Mononuclear cell (primary cell): Measurements from ENCODE around the gene PREP. TPM values are rescaled to one million over a fixed set of nuclear protein-coding genes. Genes with fewer than 3 reads are reported as not detected.
"Not testable (repeated sequence)": the region's sequence is repeated elsewhere in the genome, so short reads cannot be mapped to it uniquely, and the experiment has no call there.

Experiments used
- H3K27me3 ChIP-seq: 2 replicates; pipeline ENCODE4 v1.6.0; 2011; ENCODE audit warnings: low read length, control low read depth; ENCODE audit not compliant: insufficient read depth
- H3K4me1 ChIP-seq: 2 replicates; pipeline ENCODE4 v1.5.1; 2011; ENCODE audit warnings: mild to moderate bottlenecking, low read length, control low read depth; ENCODE audit not compliant: insufficient read depth
- H3K4me3 ChIP-seq: 2 replicates; pipeline ENCODE4 v1.5.1; 2011; ENCODE audit warnings: mild to moderate bottlenecking, low read length, moderate library complexity
- H3K9me3 ChIP-seq: 2 replicates; pipeline ENCODE4 v1.5.1; 2011; ENCODE audit warnings: low read depth, mild to moderate bottlenecking, control low read depth, low read length
- total RNA-seq: library from RNA; depleted of rRNA; stranded (reverse); fragments of >200 nt; gene quantifications from one replicate; pipeline ENCODE4 v1.2.3, GENCODE V29; 2012

PREP gene
- 13.5 TPM for total RNA-seq

GRCh38 chr6:105402939-105403935 lies at the start of gene PREP:
Gene PREP (minus strand): TSS chr6:105403082. CDS start chr6:105402891, 191 bp downstream.
- H3K9me3 ChIP-seq, result no peaks in the 10 kb centered on the region
- H3K4me3 ChIP-seq, result peak within 1 kb of the TSS; percentile 85
- peaks cover 49% of the 10 kb centered on the region for H3K4me1 ChIP-seq
- no peaks in the 10 kb centered on the region for H3K27me3 ChIP-seq

- no peaks in the 10 kb centered on the region for H3K27me3 ChIP-seq
- H3K4me3 ChIP-seq, result no peak overlapping the region
- no peaks in the 10 kb centered on the region for H3K9me3 ChIP-seq
- H3K4me1 ChIP-seq, result peaks cover 13% of the 10 kb centered on the region
Measured at GRCh38 chr6:105452376-105452775, 49.5 kb upstream of the PREP start.

- Histone ChIP-seq H3K27me3 (no peaks in the 10 kb centered on the region), H3K9me3 (no peaks in the 10 kb centered on the region), H3K4me1 (peaks cover 13% of the 10 kb centered on the region), H3K4me3 (no peak overlapping the region)
Measured at GRCh38 chr6:105449756-105450390, 47.0 kb upstream of the PREP start.

GRCh38 chr6:105445481-105445880 lies 42.6 kb upstream of the PREP start:
- H3K9me3 ChIP-seq, result no peaks in the 10 kb centered on the region
- no peak overlapping the region for H3K4me3 ChIP-seq
- no peaks in the 10 kb centered on the region for H3K27me3 ChIP-seq
- H3K4me1 ChIP-seq, result no peaks in the 10 kb centered on the region

- Histone ChIP-seq H3K4me3 (no peak overlapping the region), H3K9me3 (no peaks in the 10 kb centered on the region), H3K27me3 (no peaks in the 10 kb centered on the region), H3K4me1 (no peaks in the 10 kb centered on the region)
Measured at GRCh38 chr6:105443941-105444340, 41.1 kb upstream of the PREP start.

GRCh38 chr6:105442369-105442768 lies 39.5 kb upstream of the PREP start:
- Histone ChIP-seq H3K9me3 (no peaks in the 10 kb centered on the region), H3K27me3 (no peaks in the 10 kb centered on the region)

GRCh38 chr6:105437236-105437635 lies 34.4 kb upstream of the PREP start:
- Histone ChIP-seq H3K9me3 (no peaks in the 10 kb centered on the region), H3K27me3 (no peaks in the 10 kb centered on the region), H3K4me3 (no peak overlapping the region), H3K4me1 (no peaks in the 10 kb centered on the region)

More at GRCh38 chr6:105442369-105442768, 39.5 kb upstream of the PREP start:
- no peaks in the 10 kb centered on the region for H3K4me1 ChIP-seq
- H3K4me3 ChIP-seq, result no peak overlapping the region

GRCh38 chr6:105433723-105434122 lies 30.8 kb upstream of the PREP start:
- Histone ChIP-seq H3K4me3 (no peak overlapping the region), H3K9me3 (no peaks in the 10 kb centered on the region), H3K4me1 (no peaks in the 10 kb centered on the region), H3K27me3 (no peaks in the 10 kb centered on the region)

GRCh38 chr6:105432797-105433196 lies 29.9 kb upstream of the PREP start:
- Histone ChIP-seq H3K4me3 (no peak overlapping the region), H3K27me3 (no peaks in the 10 kb centered on the region), H3K4me1 (no peaks in the 10 kb centered on the region), H3K9me3 (no peaks in the 10 kb centered on the region)

GRCh38 chr6:105431226-105431625 lies 28.3 kb upstream of the PREP start:
- H3K4me3 ChIP-seq, result no peak overlapping the region
- H3K27me3 ChIP-seq, result no peaks in the 10 kb centered on the region
- no peaks in the 10 kb centered on the region for H3K4me1 ChIP-seq
- no peaks in the 10 kb centered on the region for H3K9me3 ChIP-seq

- H3K27me3 ChIP-seq, result no peaks in the 10 kb centered on the region
- no peaks in the 10 kb centered on the region for H3K4me1 ChIP-seq
- H3K9me3 ChIP-seq, result no peaks in the 10 kb centered on the region
- H3K4me3 ChIP-seq, result no peak overlapping the region
Measured at GRCh38 chr6:105430685-105431084, 27.8 kb upstream of the PREP start.

- H3K27me3 ChIP-seq, result no peaks in the 10 kb centered on the region
- H3K4me1 ChIP-seq, result no peaks in the 10 kb centered on the region
- no peak overlapping the region for H3K4me3 ChIP-seq
- no peaks in the 10 kb centered on the region for H3K9me3 ChIP-seq
Measured at GRCh38 chr6:105429676-105430075, 26.8 kb upstream of the PREP start.

GRCh38 chr6:105428342-105428957 lies 25.6 kb upstream of the PREP start:
- no peaks in the 10 kb centered on the region for H3K9me3 ChIP-seq
- H3K4me1 ChIP-seq, result no peaks in the 10 kb centered on the region
- no peak overlapping the region for H3K4me3 ChIP-seq
- H3K27me3 ChIP-seq, result no peaks in the 10 kb centered on the region

- Histone ChIP-seq H3K4me3 (no peak overlapping the region), H3K27me3 (no peaks in the 10 kb centered on the region), H3K9me3 (no peaks in the 10 kb centered on the region), H3K4me1 (no peaks in the 10 kb centered on the region)
Measured at GRCh38 chr6:105424175-105424783, 21.4 kb upstream of the PREP start.

GRCh38 chr6:105416971-105417370 lies 14.1 kb upstream of the PREP start:
- H3K4me1 ChIP-seq, H3K27me3 ChIP-seq, H3K9me3 ChIP-seq, H3K4me3 ChIP-seq: not testable (repeated sequence)
